ENCODE data around the gene NSD2. TPM values are rescaled to one million over a fixed set of nuclear protein-coding genes. Genes with fewer than 3 reads are reported as not detected.

NSD2 gene
- total RNA-seq, 4 donors from 2014 or later: 25.3 to 46.7 (median 27.4) TPM

DNA sequence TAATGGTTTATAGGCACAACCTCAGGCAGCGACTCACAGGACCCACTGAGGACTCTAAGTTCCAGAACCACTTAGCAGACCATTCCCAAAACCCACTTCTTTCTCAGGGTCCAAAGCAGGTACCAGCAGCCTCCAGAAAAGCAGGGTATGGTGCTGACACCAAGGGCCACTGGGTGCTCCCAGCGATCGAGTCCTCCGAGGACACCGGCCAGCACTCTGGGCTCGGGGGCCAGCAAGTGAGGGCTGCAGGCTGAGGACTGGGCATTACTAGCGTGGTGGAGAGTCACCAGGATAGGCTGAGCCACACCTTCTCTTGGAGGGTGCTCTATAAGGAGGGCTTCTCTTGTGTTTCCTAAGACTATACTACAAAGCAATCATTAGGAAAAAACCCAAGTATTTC lies 34.5 kb upstream of the NSD2 start:
- no peak overlapping the region for H3K27ac ChIP-seq
- TF ChIP-seq POLR2AphosphoS5 (IDR thresholded peaks at IDR 0.05): no peak
- no peak for TF ChIP-seq POLR2A (IDR thresholded peaks at IDR 0.05)
- TF ChIP-seq, protein P1, sequence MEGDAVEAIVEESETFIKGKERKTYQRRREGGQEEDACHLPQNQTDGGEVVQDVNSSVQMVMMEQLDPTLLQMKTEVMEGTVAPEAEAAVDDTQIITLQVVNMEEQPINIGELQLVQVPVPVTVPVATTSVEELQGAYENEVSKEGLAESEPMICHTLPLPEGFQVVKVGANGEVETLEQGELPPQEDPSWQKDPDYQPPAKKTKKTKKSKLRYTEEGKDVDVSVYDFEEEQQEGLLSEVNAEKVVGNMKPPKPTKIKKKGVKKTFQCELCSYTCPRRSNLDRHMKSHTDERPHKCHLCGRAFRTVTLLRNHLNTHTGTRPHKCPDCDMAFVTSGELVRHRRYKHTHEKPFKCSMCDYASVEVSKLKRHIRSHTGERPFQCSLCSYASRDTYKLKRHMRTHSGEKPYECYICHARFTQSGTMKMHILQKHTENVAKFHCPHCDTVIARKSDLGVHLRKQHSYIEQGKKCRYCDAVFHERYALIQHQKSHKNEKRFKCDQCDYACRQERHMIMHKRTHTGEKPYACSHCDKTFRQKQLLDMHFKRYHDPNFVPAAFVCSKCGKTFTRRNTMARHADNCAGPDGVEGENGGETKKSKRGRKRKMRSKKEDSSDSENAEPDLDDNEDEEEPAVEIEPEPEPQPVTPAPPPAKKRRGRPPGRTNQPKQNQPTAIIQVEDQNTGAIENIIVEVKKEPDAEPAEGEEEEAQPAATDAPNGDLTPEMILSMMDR (IDR thresholded peaks at IDR 0.05): no peak
- no peak for TF ChIP-seq EP300 (IDR thresholded peaks at IDR 0.05)
- no peaks in the 10 kb centered on the region for H3K4me1 ChIP-seq
- no peak for DNase-seq (ENCODE audit: low spot score in 2 of 2)
- H3K4me3 ChIP-seq: no peak overlapping the region
- WGBS: 96% methylated on average over 7 of the region's 7 CpGs
- H3K9me3 ChIP-seq: no peaks in the 10 kb centered on the region
- H3K36me3 ChIP-seq: peaks cover 95% of the 10 kb centered on the region
- no peaks in the 10 kb centered on the region for H3K27me3 ChIP-seq

DNA sequence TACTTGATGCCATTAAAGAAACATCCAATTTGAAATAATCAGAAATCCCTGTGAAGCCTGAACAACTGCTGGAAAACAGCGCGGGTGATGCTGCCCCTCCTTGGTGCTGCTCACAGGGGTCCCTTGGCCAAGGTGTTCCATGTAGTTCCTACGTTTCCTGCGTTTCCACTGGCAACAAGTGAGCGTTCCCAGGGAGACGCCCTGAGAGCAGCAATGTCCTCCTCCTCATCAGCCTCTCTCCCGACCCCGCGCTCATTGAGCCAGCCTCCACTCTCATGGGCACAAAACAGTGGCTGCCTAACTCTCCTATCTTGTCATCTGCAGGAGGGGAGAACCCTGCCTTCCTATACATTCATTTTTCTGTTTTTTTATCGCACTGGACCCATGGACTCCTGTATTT lies 34.1 kb upstream of the NSD2 start:
- TF ChIP-seq POLR2AphosphoS5 (IDR thresholded peaks at IDR 0.05) (no peak), EP300 (IDR thresholded peaks at IDR 0.05) (no peak), POLR2A (IDR thresholded peaks at IDR 0.05) (no peak)
- TF ChIP-seq, protein P1 (IDR thresholded peaks at IDR 0.05): no peak
- H3K4me3 ChIP-seq: no peak overlapping the region
- no peaks in the 10 kb centered on the region for H3K4me1 ChIP-seq
- peaks cover 92% of the 10 kb centered on the region for H3K36me3 ChIP-seq
- DNase-seq (ENCODE audit: low spot score in 2 of 2): no peak
- WGBS: 86% methylated on average over 10 of the region's 10 CpGs
- no peaks in the 10 kb centered on the region for H3K27me3 ChIP-seq
- H3K27ac ChIP-seq: no peak overlapping the region
- H3K9me3 ChIP-seq: no peaks in the 10 kb centered on the region

DNA sequence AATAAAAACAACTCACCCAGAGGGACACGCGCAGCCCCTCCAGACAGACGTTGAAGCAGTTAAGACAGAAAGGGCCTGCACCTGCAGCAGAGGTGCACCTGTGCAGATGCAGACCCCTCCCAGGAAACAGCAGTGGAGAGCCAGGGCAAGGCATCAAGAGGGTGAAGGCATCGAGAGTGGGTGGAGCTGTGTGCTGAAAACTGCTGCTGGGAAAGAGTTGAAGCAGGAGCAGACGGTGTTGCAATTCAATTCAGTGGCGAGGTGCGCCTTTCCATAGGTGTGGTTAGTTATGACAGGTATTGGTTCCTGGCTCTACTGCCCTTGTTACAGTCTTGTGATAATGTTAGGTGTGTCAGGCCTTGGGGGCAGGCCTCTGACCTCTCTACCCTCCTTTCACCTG lies 31.9 kb upstream of the NSD2 start:
- no peaks in the 10 kb centered on the region for H3K27me3 ChIP-seq
- H3K4me1 ChIP-seq: no peaks in the 10 kb centered on the region
- TF ChIP-seq POLR2AphosphoS5 (IDR thresholded peaks at IDR 0.05): no peak
- no peak for TF ChIP-seq POLR2A (IDR thresholded peaks at IDR 0.05)
- TF ChIP-seq EP300 (IDR thresholded peaks at IDR 0.05): no peak
- TF ChIP-seq, protein P1 (IDR thresholded peaks at IDR 0.05): no peak
- H3K9me3 ChIP-seq: no peaks in the 10 kb centered on the region
- WGBS: 75% methylated on average over 7 of the region's 7 CpGs
- H3K36me3 ChIP-seq: peaks cover 85% of the 10 kb centered on the region
- DNase-seq (ENCODE audit: low spot score in 2 of 2): no peak
- H3K27ac ChIP-seq: peak overlapping the region; percentile 27
- H3K4me3 ChIP-seq: no peak overlapping the region

DNA sequence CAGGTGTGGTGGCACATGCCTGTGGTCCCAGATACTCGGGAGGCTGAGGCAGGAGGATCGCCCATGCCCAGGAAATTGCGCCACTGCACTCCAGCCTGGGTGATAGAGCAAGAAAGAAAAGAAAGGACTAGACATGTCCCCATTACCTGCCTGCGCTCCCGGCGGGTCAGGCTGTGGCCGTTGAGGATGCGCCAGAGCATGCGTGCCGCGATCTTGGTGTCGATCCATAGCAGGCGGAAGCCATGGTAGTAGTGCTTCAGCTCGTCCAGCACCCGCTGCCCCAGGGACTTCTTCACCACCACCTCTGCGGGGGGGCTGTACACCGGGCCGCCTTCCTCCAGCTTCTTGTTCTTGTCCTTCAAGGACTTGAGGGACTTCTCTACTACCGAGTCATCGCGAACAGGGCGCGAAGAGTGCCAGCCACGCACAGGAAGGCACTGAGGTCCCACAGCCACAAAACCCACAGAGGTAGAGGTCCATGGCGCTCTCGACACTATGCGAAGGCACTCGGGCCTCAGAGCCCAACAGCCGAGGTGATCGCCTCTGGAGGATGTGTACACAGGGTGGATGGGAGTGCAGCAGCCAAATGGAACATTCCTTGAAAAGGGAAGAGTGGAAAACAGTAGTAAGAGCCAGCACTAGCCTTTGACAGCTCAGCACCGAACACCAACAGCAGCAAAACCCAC lies 29.8 kb upstream of the NSD2 start:
- Histone ChIP-seq H3K27me3 (no peaks in the 10 kb centered on the region), H3K27ac (no peak overlapping the region), H3K36me3 (peaks cover 76% of the 10 kb centered on the region), H3K4me3 (no peak overlapping the region), H3K4me1 (no peaks in the 10 kb centered on the region), H3K9me3 (no peaks in the 10 kb centered on the region)
- 91% methylated on average over 26 of the region's 31 CpGs for WGBS
- no peak for TF ChIP-seq POLR2AphosphoS5 (IDR thresholded peaks at IDR 0.05)
- no peak for TF ChIP-seq EP300 (IDR thresholded peaks at IDR 0.05)
- TF ChIP-seq, protein P1 (IDR thresholded peaks at IDR 0.05): no peak
- no peak for TF ChIP-seq POLR2A (IDR thresholded peaks at IDR 0.05)
- no peak for DNase-seq (ENCODE audit: low spot score in 2 of 2)

DNA sequence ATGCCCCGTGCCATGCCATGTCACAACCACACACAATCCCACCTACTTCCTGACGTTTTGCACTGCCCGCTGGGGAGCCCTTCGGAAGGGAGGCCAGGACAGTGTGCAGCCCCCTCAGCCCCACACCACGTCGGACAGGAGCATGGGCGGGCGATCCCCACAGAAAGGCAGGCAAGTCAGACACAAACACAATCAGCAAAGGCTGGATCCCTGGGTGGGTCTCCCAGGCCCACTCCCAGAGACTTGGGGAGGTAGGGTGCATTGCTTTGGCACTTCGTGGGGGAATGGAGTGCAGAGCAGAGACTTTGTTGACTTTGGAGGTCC lies 29.3 kb upstream of the NSD2 start:
- H3K9me3 ChIP-seq: no peaks in the 10 kb centered on the region
- TF ChIP-seq POLR2A (IDR thresholded peaks at IDR 0.05) (no peak), EP300 (IDR thresholded peaks at IDR 0.05) (no peak), POLR2AphosphoS5 (IDR thresholded peaks at IDR 0.05) (no peak)
- TF ChIP-seq, protein P1 (IDR thresholded peaks at IDR 0.05): no peak
- no peak overlapping the region for H3K4me3 ChIP-seq
- no peaks in the 10 kb centered on the region for H3K4me1 ChIP-seq
- no peak for DNase-seq (ENCODE audit: low spot score in 2 of 2)
- peaks cover 76% of the 10 kb centered on the region for H3K36me3 ChIP-seq
- no peaks in the 10 kb centered on the region for H3K27me3 ChIP-seq
- no peak overlapping the region for H3K27ac ChIP-seq
- 100% methylated on average over 2 of the region's 9 CpGs for WGBS

Measured in suprapubic skin (tissue), 4 donors.